ENCODE data around the gene TOP3B.

DNA sequence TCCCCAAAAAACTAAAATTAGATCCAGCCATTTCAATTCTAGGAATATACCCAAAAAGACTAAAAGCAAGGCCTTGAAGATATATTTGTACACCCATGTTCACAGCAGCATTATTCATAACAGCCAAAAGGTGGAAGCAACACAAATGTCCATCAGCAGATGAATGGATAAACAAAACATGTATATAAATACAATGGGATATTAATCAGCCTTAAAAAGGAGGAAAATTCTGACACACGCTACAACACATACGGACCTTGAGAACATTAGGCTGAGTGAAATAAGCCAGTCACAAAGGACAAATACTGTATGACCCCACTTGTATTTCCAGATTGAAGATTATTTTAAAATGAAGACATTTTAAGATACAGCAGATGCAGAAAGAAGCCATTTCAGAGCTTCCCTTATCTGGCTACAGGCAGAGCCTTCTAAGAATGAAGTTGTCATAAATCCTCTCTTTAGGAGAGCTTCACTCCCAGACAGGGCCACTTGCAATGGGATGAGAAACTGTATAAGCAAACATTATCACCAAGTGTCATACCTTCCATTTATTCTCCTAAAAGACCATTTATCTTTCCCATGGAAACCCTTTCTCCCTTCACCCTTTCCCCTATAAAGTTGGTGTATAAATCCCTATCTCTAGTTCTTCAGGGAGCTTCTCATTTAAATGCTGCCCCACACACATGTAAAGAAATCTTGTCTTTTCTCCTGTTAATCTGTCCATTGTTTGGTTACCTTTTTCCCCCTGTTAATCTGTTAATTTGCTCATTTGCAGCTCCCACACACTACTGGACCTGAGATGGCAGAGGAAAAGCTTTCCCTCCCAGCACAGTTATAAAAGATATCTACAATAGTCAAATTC lies 19.3 kb upstream of the TOP3B start:
- TF ChIP-seq EZH2phosphoT487 (IDR thresholded peaks at IDR 0.05; ENCODE audit: borderline replicate concordance, low read length), result no peak
- TF ChIP-seq, protein P1, sequence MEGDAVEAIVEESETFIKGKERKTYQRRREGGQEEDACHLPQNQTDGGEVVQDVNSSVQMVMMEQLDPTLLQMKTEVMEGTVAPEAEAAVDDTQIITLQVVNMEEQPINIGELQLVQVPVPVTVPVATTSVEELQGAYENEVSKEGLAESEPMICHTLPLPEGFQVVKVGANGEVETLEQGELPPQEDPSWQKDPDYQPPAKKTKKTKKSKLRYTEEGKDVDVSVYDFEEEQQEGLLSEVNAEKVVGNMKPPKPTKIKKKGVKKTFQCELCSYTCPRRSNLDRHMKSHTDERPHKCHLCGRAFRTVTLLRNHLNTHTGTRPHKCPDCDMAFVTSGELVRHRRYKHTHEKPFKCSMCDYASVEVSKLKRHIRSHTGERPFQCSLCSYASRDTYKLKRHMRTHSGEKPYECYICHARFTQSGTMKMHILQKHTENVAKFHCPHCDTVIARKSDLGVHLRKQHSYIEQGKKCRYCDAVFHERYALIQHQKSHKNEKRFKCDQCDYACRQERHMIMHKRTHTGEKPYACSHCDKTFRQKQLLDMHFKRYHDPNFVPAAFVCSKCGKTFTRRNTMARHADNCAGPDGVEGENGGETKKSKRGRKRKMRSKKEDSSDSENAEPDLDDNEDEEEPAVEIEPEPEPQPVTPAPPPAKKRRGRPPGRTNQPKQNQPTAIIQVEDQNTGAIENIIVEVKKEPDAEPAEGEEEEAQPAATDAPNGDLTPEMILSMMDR (conservative IDR thresholded peaks at IDR 0.05; ENCODE audit: low read depth, low read length), result no peak
- TF ChIP-seq EZH2 (IDR thresholded peaks at IDR 0.05; ENCODE audit: low read length, unreplicated experiment), result no peak

Measured in PC-3 (cell line).